NCI-H446 treated with DMSO at 0.1 percent for 48 hours (cell line): ENCODE data around the gene COA8.

Experiments used
- DNase-seq: peaks from one replicate; lab custom pipeline; 2025; lab: John Stamatoyannopoulos, UW

The COA8 gene

GRCh38 chr14:103536693-103537092 is 26.1 kb upstream of the COA8 start:
- DNase-seq, result no peak

- no peak for DNase-seq
These were observed 25.4 kb upstream of the COA8 start for GRCh38 chr14:103537175-103537990.

- no peak for DNase-seq
These were observed 24.3 kb upstream of the COA8 start for GRCh38 chr14:103538291-103539055.

GRCh38 chr14:103539056-103539825 is 23.5 kb upstream of the COA8 start:
- no peak for DNase-seq

GRCh38 chr14:103540821-103541708 is 21.7 kb upstream of the COA8 start:
- no peak for DNase-seq

- no peak for DNase-seq
These were observed 20.8 kb upstream of the COA8 start for GRCh38 chr14:103541709-103542604.

GRCh38 chr14:103542605-103543088 is 20.1 kb upstream of the COA8 start:
- no peak for DNase-seq

GRCh38 chr14:103543140-103543539 is 19.6 kb upstream of the COA8 start:
- DNase-seq, result no peak

- no peak for DNase-seq
These were observed 18.9 kb upstream of the COA8 start for GRCh38 chr14:103543721-103544387.

GRCh38 chr14:103544388-103545218 is 18.2 kb upstream of the COA8 start:
- DNase-seq, result peak; percentile 53

- DNase-seq, result no peak
These were observed 17.4 kb upstream of the COA8 start for GRCh38 chr14:103545219-103545914.

- DNase-seq, result no peak
These were observed 16.7 kb upstream of the COA8 start for GRCh38 chr14:103545915-103546651.

- no peak for DNase-seq
These were observed 15.9 kb upstream of the COA8 start for GRCh38 chr14:103546652-103547454.

GRCh38 chr14:103547455-103547940 is 15.3 kb upstream of the COA8 start:
- DNase-seq, result no peak

GRCh38 chr14:103547941-103548462 is 14.8 kb upstream of the COA8 start:
- DNase-seq, result no peak
